Esophagus muscularis mucosa (tissue), 4 donors: ENCODE results near the gene TM4SF20. TPM values are rescaled to one million over a fixed set of nuclear protein-coding genes. Genes with fewer than 3 reads are reported as not detected.

Source experiments
- DNase-seq: peaks from one replicate; pipeline ENCODE4 v3.0.0-alpha.2; 2017; ENCODE audit errors: extremely low spot score
- H3K27ac ChIP-seq, 4 donors: fragments of 200-600 bp; sonication (generic); replicated peaks in 1 of 4; 1 replicate in 3 of 4; 2 replicates in 1 of 4; pipeline ENCODE4 v1.5.1; 2016 to 2019; ENCODE audit warnings: mild to moderate bottlenecking in 1 of 4
- H3K27me3 ChIP-seq, 4 donors: fragments of 200-600 bp; sonication (generic); one replicate each; pipeline versions ENCODE4 v1.5.1 to v1.6.0; 2016 to 2019
- H3K36me3 ChIP-seq, 4 donors: fragments of 200-600 bp; sonication (generic); one replicate each; pipeline ENCODE4 v1.5.1; 2016 to 2019
- H3K4me1 ChIP-seq, 4 donors: fragments of 200-600 bp; sonication (generic); one replicate each; pipeline ENCODE4 v1.5.1; 2016 to 2019
- H3K4me3 ChIP-seq, 4 donors: fragments of 200-600 bp; sonication (generic); 1 replicate in 2 of 4; 2 replicates in 2 of 4; pipeline ENCODE4 v1.5.1; 2016 to 2019; ENCODE audit warnings: mild to moderate bottlenecking in 4 of 4, moderate library complexity in 1 of 4
- H3K9me3 ChIP-seq, 4 donors: fragments of 200-600 bp; sonication (generic); 1 replicate in 3 of 4; 2 replicates in 1 of 4; pipeline ENCODE4 v1.5.1; 2016 to 2019
- EP300 ChIP-seq: sonication (generic); formaldehyde crosslinking; IDR thresholded peaks from one replicate; pipeline ENCODE4 v1.6.1; 2017; ENCODE audit warnings: antibody characterized with exemption
- POLR2A ChIP-seq: fragments of 450-650 bp; IDR thresholded peaks from one replicate; pipeline ENCODE4 v1.6.1; 2017; ENCODE audit warnings: antibody characterized with exemption, moderate library complexity, mild to moderate bottlenecking, low read depth
- POLR2AphosphoS5 ChIP-seq, 2 donors: sonication (generic); formaldehyde crosslinking; IDR thresholded peaks; one replicate each; pipeline ENCODE4 v1.6.1; 2017; ENCODE audit warnings: antibody characterized with exemption in 2 of 2
- WGBS: methylation state at CpG from one replicate; pipeline ENCODE4 v1.1.5; 2018; 5-methylcytosine and 5-hydroxymethylcytosine counted together
- intact Hi-C: fragments of 100-400 bp; cut with DNase I; formaldehyde crosslinking; loops from one replicate; pipeline ENCODE4 v1.15.1; 2023
- total RNA-seq, 4 donors: library from RNA; depleted of rRNA; stranded (reverse); fragments of >200 nt; gene quantifications; one replicate each; pipeline versions ENCODE4 v1.1.0 to v1.2.1, GENCODE V29; 2016
- TF ChIP-seq, protein P1 (sequence below), 3 experiments: fragments of 200-600 bp in 2 of 3; fragments of 450-650 bp in 1 of 3; sonication (generic) in 2 of 3; IDR thresholded peaks; one replicate each; pipeline ENCODE4 v1.5.1; 2017 to 2019; ENCODE audit warnings: antibody characterized with exemption in 3 of 3, mild to moderate bottlenecking in 2 of 3, moderate library complexity in 1 of 3

The TM4SF20 gene
- total RNA-seq, 4 donors from 2014 or later = not detected

DNA sequence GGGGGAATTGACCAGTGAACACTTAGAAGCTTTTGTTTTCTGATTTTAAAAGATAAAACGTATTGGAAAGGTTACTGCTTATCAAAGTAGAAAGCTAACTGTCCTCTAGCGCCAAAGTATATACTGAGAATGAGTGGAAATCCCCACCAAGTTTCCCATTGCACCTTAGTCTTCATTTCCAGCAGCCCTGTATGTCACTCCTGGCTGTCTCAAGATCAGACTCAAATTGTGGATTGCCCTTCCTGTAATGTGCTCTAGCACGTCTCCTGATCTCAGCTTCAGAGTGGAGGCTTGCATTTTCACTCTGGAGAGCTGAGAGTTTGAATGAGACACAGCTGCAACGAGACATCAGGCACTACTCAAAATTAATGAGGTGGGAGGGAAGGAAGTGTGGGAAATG, 27.5 kb downstream of the TM4SF20 start:
- Histone ChIP-seq H3K27me3 (no peaks in the 10 kb centered on the region), H3K9me3 (no peaks in the 10 kb centered on the region), H3K27ac (no peak overlapping the region), H3K4me3 (no peak overlapping the region), H3K36me3 (peaks cover 14 to 60% (median 39%) of the 10 kb centered on the region in 4 donors), H3K4me1 (no peaks in the 10 kb centered on the region)
- intact Hi-C loops = no loop called here
- TF ChIP-seq, protein P1, sequence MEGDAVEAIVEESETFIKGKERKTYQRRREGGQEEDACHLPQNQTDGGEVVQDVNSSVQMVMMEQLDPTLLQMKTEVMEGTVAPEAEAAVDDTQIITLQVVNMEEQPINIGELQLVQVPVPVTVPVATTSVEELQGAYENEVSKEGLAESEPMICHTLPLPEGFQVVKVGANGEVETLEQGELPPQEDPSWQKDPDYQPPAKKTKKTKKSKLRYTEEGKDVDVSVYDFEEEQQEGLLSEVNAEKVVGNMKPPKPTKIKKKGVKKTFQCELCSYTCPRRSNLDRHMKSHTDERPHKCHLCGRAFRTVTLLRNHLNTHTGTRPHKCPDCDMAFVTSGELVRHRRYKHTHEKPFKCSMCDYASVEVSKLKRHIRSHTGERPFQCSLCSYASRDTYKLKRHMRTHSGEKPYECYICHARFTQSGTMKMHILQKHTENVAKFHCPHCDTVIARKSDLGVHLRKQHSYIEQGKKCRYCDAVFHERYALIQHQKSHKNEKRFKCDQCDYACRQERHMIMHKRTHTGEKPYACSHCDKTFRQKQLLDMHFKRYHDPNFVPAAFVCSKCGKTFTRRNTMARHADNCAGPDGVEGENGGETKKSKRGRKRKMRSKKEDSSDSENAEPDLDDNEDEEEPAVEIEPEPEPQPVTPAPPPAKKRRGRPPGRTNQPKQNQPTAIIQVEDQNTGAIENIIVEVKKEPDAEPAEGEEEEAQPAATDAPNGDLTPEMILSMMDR (IDR thresholded peaks at IDR 0.05) = no peak
- no peak for TF ChIP-seq POLR2A
- no peak for TF ChIP-seq EP300
- no peak for TF ChIP-seq POLR2AphosphoS5 (IDR thresholded peaks at IDR 0.05)
- WGBS = 59% methylated on average over 4 of the region's 4 CpGs
- no peak for DNase-seq

DNA sequence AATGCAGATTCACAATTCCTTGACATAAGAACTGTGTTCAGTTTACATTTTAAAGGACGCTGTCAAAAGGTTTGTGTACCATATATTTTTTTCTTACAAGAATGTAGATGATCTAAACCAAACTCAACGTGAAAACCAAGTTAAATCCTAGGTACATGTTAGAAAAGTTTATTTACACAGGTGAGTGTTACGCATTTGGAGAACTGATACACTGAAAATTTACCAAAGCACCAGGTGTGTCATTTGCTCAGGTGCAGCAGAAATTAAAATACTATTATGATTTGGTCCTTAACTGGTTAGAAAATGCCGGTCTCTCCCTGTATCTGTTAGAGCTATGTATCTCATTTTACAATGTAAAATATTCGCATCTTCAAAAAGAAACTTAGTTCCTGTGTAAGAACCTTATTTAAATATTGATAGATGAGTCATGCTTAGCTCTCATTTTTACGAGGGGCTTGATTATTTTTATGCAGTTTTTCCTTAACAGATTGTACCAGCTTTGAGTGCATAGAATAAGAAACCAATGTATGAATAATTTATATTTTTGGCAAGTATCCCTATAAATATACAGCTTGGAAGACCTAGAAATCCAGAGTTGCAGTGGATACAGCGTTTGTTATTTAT, 29.0 kb downstream of the TM4SF20 start:
- H3K27me3 ChIP-seq = no peaks in the 10 kb centered on the region
- TF ChIP-seq, protein P1 (IDR thresholded peaks at IDR 0.05) = no peak
- no peak for TF ChIP-seq POLR2AphosphoS5 (IDR thresholded peaks at IDR 0.05)
- TF ChIP-seq POLR2A = no peak
- TF ChIP-seq EP300 = no peak
- H3K36me3 ChIP-seq = peaks cover 4 to 54% (median 29%) of the 10 kb centered on the region in 4 donors
- H3K27ac ChIP-seq = no peak overlapping the region
- WGBS = 88% methylated on average over 7 of the region's 7 CpGs
- no peak overlapping the region for H3K4me3 ChIP-seq
- intact Hi-C loops = no loop called here
- H3K4me1 ChIP-seq = no peaks in the 10 kb centered on the region
- no peaks in the 10 kb centered on the region for H3K9me3 ChIP-seq
- DNase-seq = no peak

DNA sequence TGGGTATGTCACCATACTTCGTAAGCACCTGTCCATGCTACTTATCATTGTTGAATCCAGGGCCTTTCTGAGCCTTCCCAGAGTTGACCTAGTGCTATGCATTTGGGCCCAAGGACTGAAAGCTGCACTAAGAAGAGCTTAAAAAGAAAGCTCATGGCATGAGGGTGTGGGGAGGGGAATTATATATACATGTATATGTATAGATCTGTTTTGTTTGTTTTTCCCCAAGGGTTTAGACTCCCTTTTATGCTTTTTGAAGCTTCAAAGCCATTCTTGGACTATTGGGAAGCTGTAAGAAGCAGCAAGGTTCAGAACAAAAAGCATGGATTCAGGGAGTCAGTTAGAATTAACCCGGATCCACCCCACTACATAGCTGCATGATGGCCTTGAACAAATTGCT, 30.8 kb downstream of the TM4SF20 start:
- Histone ChIP-seq H3K27me3 (no peaks in the 10 kb centered on the region), H3K27ac (no peak overlapping the region), H3K4me3 (no peak overlapping the region), H3K4me1 (no peaks in the 10 kb centered on the region), H3K9me3 (no peaks in the 10 kb centered on the region), H3K36me3 (peaks cover 4 to 59% (median 34%) of the 10 kb centered on the region in 4 donors)
- 67% methylated on average over 2 of the region's 2 CpGs for WGBS
- no peak for DNase-seq
- intact Hi-C loops = no loop called here
- TF ChIP-seq, protein P1 (IDR thresholded peaks at IDR 0.05) = no peak
- no peak for TF ChIP-seq EP300
- TF ChIP-seq POLR2A = no peak

- Histone ChIP-seq H3K9me3 (no peaks in the 10 kb centered on the region), H3K27me3 (no peaks in the 10 kb centered on the region), H3K4me1 (no peaks in the 10 kb centered on the region), H3K36me3 (peaks cover 4 to 61% (median 31%) of the 10 kb centered on the region in 4 donors), H3K27ac (no peak overlapping the region), H3K4me3 (no peak overlapping the region)
- no peak for DNase-seq
- WGBS = 85% methylated on average over 7 of the region's 7 CpGs
- intact Hi-C loops = no loop called here
- TF ChIP-seq, protein P1 (IDR thresholded peaks at IDR 0.05) = no peak
- TF ChIP-seq POLR2AphosphoS5 (IDR thresholded peaks at IDR 0.05) (no peak), EP300 (no peak)
Measured at GRCh38 chr2:227347117-227347516, 32.0 kb downstream of the TM4SF20 start.

- Histone ChIP-seq H3K4me3 (no peak overlapping the region), H3K27me3 (no peaks in the 10 kb centered on the region), H3K27ac (no peak overlapping the region), H3K4me1 (no peaks in the 10 kb centered on the region), H3K36me3 (peaks cover 8 to 75% (median 34%) of the 10 kb centered on the region in 4 donors), H3K9me3 (no peaks in the 10 kb centered on the region)
- no peak for TF ChIP-seq POLR2AphosphoS5 (IDR thresholded peaks at IDR 0.05)
- TF ChIP-seq, protein P1 (IDR thresholded peaks at IDR 0.05) = no peak
- TF ChIP-seq POLR2A = no peak
- TF ChIP-seq EP300 = no peak
- 84% methylated on average over 2 of the region's 2 CpGs for WGBS
- no peak for DNase-seq
- intact Hi-C loops = no loop called here
Measured at GRCh38 chr2:227344231-227344630, 34.9 kb downstream of the TM4SF20 start.
